BJ (cell line): ENCODE data around the gene ZER1. TPM values are rescaled to one million over a fixed set of nuclear protein-coding genes. Genes with fewer than 3 reads are reported as not detected.

Experiments
- CTCF ChIA-PET: fragments of 350-600 bp; formaldehyde crosslinking; extraction: SDS; loops from one replicate; lab custom pipeline; 2021; ENCODE audit warnings: antibody characterized with exemption, inconsistent platforms; lab: Yijun Ruan, JAX
- POLR2A ChIA-PET: fragments of 300-600 bp; sonication (Branson Sonifier 250); formaldehyde crosslinking; extraction: SDS; loops from one replicate; lab custom pipeline; 2021; ENCODE audit warnings: antibody characterized with exemption; lab: Charles Lee
- DNase-seq: peaks from one replicate; pipeline ENCODE4 v3.0.0-alpha.2; 2011; ENCODE audit warnings: low read depth
- H3K27me3 ChIP-seq: 2 replicates; pipeline ENCODE4 v1.6.0; 2011; ENCODE audit warnings: low read length; ENCODE audit not compliant: control insufficient read depth, insufficient read depth
- H3K36me3 ChIP-seq: 2 replicates; pipeline ENCODE4 v1.5.1; 2011; ENCODE audit warnings: low read length; ENCODE audit not compliant: control insufficient read depth, insufficient read depth
- H3K4me3 ChIP-seq: 2 replicates; pipeline ENCODE4 v1.5.1; 2011; ENCODE audit warnings: low read depth, mild to moderate bottlenecking, control low read depth, low read length
- CTCF ChIP-seq: IDR thresholded peaks from 2 replicates; pipeline ENCODE4 v1.5.1; 2011; ENCODE audit warnings: low read depth, mild to moderate bottlenecking, control low read depth, inconsistent platforms, low read length, moderate library complexity; ENCODE audit not compliant: insufficient read depth
- polyA plus RNA-seq: library from polyadenylated mRNA; depleted of rRNA; stranded (reverse); fragments of >200 nt; gene quantifications from 2 replicates; pipeline ENCODE4 v1.2.3, GENCODE V29; 2011

The ZER1 gene
- polyA plus RNA-seq, 1 experiment: 64.5 TPM

- H3K36me3 ChIP-seq: peaks cover 31% of the 10 kb centered on the region
- POLR2A ChIA-PET: no interaction called here
- TF ChIP-seq CTCF: no peak
- no peak overlapping the region for H3K4me3 ChIP-seq
- DNase-seq: no peak
- no peaks in the 10 kb centered on the region for H3K27me3 ChIP-seq
- CTCF ChIA-PET: interaction anchor here (0.6 to 2.1 kb wide), 3 partner anchors 25 to 156 kb away, joined by 3 to 7 read pairs (median 4); partner anchors contain the start of gene ENDOG
These were observed 21.4 kb upstream of the ZER1 start for GRCh38 chr9:128792978-128793686.

GRCh38 chr9:128792134-128792533, 20.4 kb upstream of the ZER1 start:
- POLR2A ChIA-PET: no interaction called here
- CTCF ChIA-PET: interaction anchor here (1.9 to 2.1 kb wide), 2 partner anchors 21 to 26 kb away, joined by 4 to 7 read pairs; partner anchors contain the start of gene ENDOG
- Histone ChIP-seq H3K27me3 (no peaks in the 10 kb centered on the region), H3K36me3 (peaks cover 28% of the 10 kb centered on the region), H3K4me3 (no peak overlapping the region)
- no peak for TF ChIP-seq CTCF
- DNase-seq: no peak

DNA sequence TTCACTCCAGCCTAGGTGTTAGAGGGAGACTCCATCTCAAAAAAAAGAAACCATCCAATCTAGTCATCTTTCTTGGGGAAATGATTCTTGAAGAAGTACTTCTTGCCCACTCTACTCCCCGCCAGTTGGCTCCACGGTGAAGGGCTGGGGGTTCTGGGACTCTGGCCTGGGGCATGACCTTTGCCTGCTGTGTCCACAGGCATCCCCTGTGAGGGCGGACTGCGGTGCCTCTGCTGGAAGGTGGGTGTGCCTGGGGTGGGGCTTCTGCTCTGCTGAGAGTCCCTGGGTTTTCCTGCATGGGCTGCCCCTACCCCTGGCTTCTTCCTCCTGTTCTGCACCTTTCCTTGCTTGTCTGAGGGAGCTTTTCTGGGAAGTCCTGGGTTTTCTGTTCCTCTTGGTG, 18.8 kb upstream of the ZER1 start:
- peaks cover 26% of the 10 kb centered on the region for H3K36me3 ChIP-seq
- ChIA-PET CTCF (interaction anchor here (0.8 to 1.9 kb wide), 2 partner anchors 22 to 155 kb away, joined by 3 to 4 read pairs; no protein-coding TSS in a partner anchor), POLR2A (no interaction called here)
- H3K4me3 ChIP-seq: no peak overlapping the region
- DNase-seq: no peak
- H3K27me3 ChIP-seq: no peaks in the 10 kb centered on the region
- TF ChIP-seq CTCF: no peak

DNA sequence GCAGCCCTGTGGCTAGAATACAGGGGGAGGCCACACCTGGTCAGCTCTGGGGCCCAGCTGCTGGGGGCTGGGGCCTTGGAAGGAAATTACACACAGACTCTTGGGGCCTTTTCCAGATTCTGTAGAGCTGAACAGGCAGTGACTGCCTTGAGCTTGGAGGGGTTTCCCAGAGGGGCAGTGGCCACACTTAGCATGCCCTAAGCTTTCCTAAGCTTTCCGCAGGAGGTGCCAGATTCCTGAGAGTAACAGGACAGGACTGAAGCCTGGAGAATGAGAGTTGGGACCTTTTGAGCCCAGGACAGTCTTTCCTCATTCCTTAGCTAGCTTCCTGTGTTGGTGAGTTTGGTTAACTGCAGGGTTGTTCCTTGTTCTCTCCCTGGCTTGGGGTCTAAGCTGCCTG, 16.7 kb upstream of the ZER1 start:
- TF ChIP-seq CTCF: no peak
- H3K27me3 ChIP-seq: no peaks in the 10 kb centered on the region
- ChIA-PET POLR2A (no interaction called here), CTCF (interaction anchor here (1.1 to 1.5 kb wide), 3 partner anchors 30 to 153 kb away, joined by 4 to 7 read pairs (median 6); partner anchors contain the start of genes ENDOG and PKN3)
- DNase-seq: no peak
- H3K4me3 ChIP-seq: no peak overlapping the region
- H3K36me3 ChIP-seq: peaks cover 20% of the 10 kb centered on the region

DNA sequence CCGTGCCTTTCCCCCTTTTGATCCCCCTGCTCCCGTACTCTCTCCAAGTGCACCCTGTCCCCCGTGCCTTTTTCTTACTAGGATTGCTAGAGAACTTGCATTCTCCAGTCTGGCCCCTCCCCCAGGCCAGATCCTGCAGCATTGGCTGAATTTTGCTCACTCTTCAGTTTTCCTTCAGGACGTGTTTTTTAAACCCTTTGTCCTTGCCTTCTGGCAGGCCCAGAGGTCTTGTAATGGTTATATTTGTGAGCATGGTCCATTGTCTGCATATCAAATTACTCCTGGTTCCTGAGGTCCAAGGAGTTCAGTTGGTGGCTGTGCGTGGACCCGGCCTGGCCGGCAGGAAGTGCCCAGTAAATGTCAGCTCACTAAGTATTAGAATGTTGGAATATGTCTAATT, 15.9 kb upstream of the ZER1 start:
- no peak for DNase-seq
- POLR2A ChIA-PET: no interaction called here
- no peak for TF ChIP-seq CTCF
- CTCF ChIA-PET: interaction anchor here (1.1 kb wide), 1 partner anchor 85 kb away, joined by 4 read pairs; the partner anchor contains the start of gene PKN3
- Histone ChIP-seq H3K4me3 (peak overlapping the region; percentile 100), H3K27me3 (no peaks in the 10 kb centered on the region), H3K36me3 (peaks cover 13% of the 10 kb centered on the region)
